Heart left ventricle (tissue), 16 donors: ENCODE data around the gene FSTL4. TPM values are rescaled to one million over a fixed set of nuclear protein-coding genes. Genes with fewer than 3 reads are reported as not detected.

Experiments used
- ATAC-seq, 4 donors: fragments of 200-7000 bp; cut with Tn5 transposase; one replicate each; pipeline ENCODE4 v1.9.1; 2020 to 2022; ENCODE audit warnings: moderate library complexity in 4 of 4, mild to moderate bottlenecking in 3 of 4, moderate number of reproducible peaks in 1 of 4
- DNase-seq, 5 donors: peaks; one replicate each; pipeline ENCODE4 v3.0.0-alpha.2; 2020
- H3K27ac ChIP-seq, 12 donors: fragments of 200-600 bp; sonication (generic) in 4 of 12; one replicate each; pipeline versions ENCODE4 v1.5.0 to v1.8.0; 2016 to 2022; ENCODE audit warnings: mild to moderate bottlenecking in 2 of 12
- H3K27me3 ChIP-seq, 9 donors: fragments of 200-600 bp; sonication (generic) in 2 of 9; one replicate each; pipeline versions ENCODE4 v1.5.1 to v1.8.0; 2016 to 2022; ENCODE audit warnings: mild to moderate bottlenecking in 3 of 9
- H3K36me3 ChIP-seq, 9 donors: fragments of 200-600 bp; sonication (generic) in 2 of 9; one replicate each; pipeline versions ENCODE4 v1.5.0 to v1.8.0; 2018 to 2022; ENCODE audit warnings: mild to moderate bottlenecking in 2 of 9
- H3K4me1 ChIP-seq, 12 donors: fragments of 200-600 bp; sonication (generic) in 4 of 12; one replicate each; pipeline versions ENCODE4 v1.5.0 to v1.8.0; 2016 to 2022; ENCODE audit warnings: mild to moderate bottlenecking in 3 of 12
- H3K4me3 ChIP-seq, 12 donors: fragments of 200-600 bp; sonication (generic) in 4 of 12; one replicate each; pipeline versions ENCODE4 v1.5.0 to v1.8.0; 2017 to 2022; ENCODE audit warnings: mild to moderate bottlenecking in 9 of 12, moderate library complexity in 4 of 12
- H3K9me3 ChIP-seq, 12 donors: fragments of 200-600 bp; sonication (generic) in 4 of 12; one replicate each; pipeline versions ENCODE4 v1.5.0 to v1.8.0; 2016 to 2022; ENCODE audit warnings: mild to moderate bottlenecking in 1 of 12
- POLR2A ChIP-seq, 2 donors: fragments of 450-650 bp; IDR thresholded peaks; one replicate each; pipeline ENCODE4 v1.6.1; 2017; ENCODE audit warnings: antibody characterized with exemption in 2 of 2, mild to moderate bottlenecking in 2 of 2, moderate library complexity in 2 of 2
- WGBS, 4 donors: extraction: QIAGEN DNeasy Blood & Tissue Kit in 2 of 4; methylation state at CpG; one replicate each; pipeline versions ENCODE4 v1.1.5 to v1.1.7; 2013 to 2018; 5-methylcytosine and 5-hydroxymethylcytosine counted together
- intact Hi-C, 10 donors: fragments of 100-400 bp; cut with DNase I; formaldehyde crosslinking; loops; one replicate each; pipeline versions ENCODE4 v1.11.1 to v1.14.2; 2022
- polyA plus RNA-seq, 2 donors: library from polyadenylated mRNA; stranded (reverse); fragments of 200-250 nt; gene quantifications; one replicate each; pipeline ENCODE4 v1.2.3, GENCODE V29; 2013
- total RNA-seq, 9 donors: library from RNA; depleted of rRNA in 2 of 9; stranded (reverse); fragments of >200 nt in 2 of 9; fragmentation: NEBNext Ultra II Directional in 3 of 9; extraction: Animal tissue kit (Norgen Biotek cat#: 25700) in 3 of 9; gene quantifications; one replicate each; pipeline versions ENCODE4 v1.1.0 to v1.2.4, GENCODE V29; 2016 to 2023
- TF ChIP-seq, protein P1 (sequence below), 12 donors: fragments of 200-600 bp; sonication (generic) in 4 of 12; IDR thresholded peaks; one replicate each; pipeline versions ENCODE4 v1.5.0 to v1.8.0; 2018 to 2022; ENCODE audit warnings: antibody characterized with exemption in 12 of 12, mild to moderate bottlenecking in 5 of 12
- donor health status: ischemic (EF 13 %, LVEDD 7.1; RV severe dilation, severe dysfunction).
- donor health status: healthy with polysubstance abuse.
- donor health status: DM: no; HTN: yes; CAD: no.
- donor health status: DM: no; HTN: no; CAD: no.
- donor health status: ischemic (EF 25% LVEDD 6.9; RV normal size, moderate dysfunction).
- donor health status: ischemic (EF 25% LVEDD 5.7; RV mildly dilated, moderate dysfunction).
- donor health status: healthy.
- donor health status: DM: yes; HTN: yes; CAD: no.
- donor health status: ischemic (EF 35%, LVEDD 5.7; RV mildly dilated, moderate dysfunction).
- donor health status: nonischemic (EF 11% LVEDD 7.7; RV severe dilation, severe dysfunction).
- donor health status: DM: yes; HTN: yes; CAD: no.
- donor health status: PGD.
- donor health status: ischemic (EF 29% LVEDD 5.4; RV normal size, mild dysfunction).
- donor health status: nonischemic (EF 23%, LVEDD 6.1; RV moderate dilation, normal function).

Gene FSTL4
- total and polyA plus RNA-seq, 11 donors, result 0.01 to 0.39 (median 0.17) TPM; not detected in 6

DNA sequence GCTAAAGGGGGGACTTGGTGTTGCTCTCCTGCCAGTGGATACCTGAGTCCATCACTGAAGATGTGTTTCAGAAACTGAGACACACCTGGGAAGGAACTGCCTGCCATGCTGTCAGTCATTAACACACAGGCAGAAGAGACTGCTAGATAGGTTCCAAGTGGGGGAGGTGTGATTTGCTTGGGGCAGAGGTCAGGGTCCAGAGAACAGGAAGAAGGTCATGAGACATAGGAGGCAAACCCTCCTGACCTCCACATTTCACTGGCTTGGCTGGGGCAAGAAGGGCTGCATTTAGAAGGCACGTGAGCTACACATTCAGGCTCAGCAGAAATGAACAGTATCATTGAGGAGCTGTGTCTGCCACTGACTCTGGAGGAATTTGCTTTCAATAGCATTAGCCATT, 344.7 kb downstream of the FSTL4 start:
- H3K4me1 ChIP-seq, result no peaks in the 10 kb centered on the region
- intact Hi-C loops, result no loop called here
- WGBS, 4 donors, result 45 to 79% (median 66%) methylated on average over 1 of the region's 1 CpG
- peaks cover 0 to 7% (median 0%) of the 10 kb centered on the region in 9 donors for H3K27me3 ChIP-seq
- no peak overlapping the region for H3K27ac ChIP-seq
- no peaks in the 10 kb centered on the region for H3K36me3 ChIP-seq
- no peaks in the 10 kb centered on the region for H3K9me3 ChIP-seq
- H3K4me3 ChIP-seq, result no peak overlapping the region
- ATAC-seq (no peak), DNase-seq (no peak)
- no peak for TF ChIP-seq POLR2A (IDR thresholded peaks at IDR 0.05)
- TF ChIP-seq, protein P1, sequence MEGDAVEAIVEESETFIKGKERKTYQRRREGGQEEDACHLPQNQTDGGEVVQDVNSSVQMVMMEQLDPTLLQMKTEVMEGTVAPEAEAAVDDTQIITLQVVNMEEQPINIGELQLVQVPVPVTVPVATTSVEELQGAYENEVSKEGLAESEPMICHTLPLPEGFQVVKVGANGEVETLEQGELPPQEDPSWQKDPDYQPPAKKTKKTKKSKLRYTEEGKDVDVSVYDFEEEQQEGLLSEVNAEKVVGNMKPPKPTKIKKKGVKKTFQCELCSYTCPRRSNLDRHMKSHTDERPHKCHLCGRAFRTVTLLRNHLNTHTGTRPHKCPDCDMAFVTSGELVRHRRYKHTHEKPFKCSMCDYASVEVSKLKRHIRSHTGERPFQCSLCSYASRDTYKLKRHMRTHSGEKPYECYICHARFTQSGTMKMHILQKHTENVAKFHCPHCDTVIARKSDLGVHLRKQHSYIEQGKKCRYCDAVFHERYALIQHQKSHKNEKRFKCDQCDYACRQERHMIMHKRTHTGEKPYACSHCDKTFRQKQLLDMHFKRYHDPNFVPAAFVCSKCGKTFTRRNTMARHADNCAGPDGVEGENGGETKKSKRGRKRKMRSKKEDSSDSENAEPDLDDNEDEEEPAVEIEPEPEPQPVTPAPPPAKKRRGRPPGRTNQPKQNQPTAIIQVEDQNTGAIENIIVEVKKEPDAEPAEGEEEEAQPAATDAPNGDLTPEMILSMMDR (IDR thresholded peaks at IDR 0.05), result no peak

DNA sequence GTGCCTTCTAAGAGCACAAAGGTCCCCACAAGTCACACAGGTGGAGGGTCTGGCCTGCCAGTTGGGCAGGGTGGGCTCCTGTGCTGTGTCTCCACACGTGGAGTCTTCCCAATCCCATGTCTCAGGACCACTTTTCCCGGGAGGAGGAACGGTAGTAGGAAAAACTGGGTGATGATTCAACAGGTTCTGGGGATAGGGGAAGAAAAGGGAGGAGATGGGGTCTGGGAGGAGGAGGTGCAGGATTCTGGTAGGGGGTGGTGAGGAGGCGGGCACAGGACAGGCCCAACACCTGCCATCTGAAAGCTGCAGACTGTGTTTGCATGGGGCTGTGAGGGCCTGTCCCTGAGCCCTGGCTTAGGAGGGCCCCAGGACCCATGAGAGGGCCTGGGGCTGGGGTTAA, 345.4 kb downstream of the FSTL4 start:
- Histone ChIP-seq H3K4me1 (no peaks in the 10 kb centered on the region), H3K36me3 (no peaks in the 10 kb centered on the region), H3K27me3 (peaks cover 0 to 7% (median 0%) of the 10 kb centered on the region in 9 donors), H3K27ac (no peak overlapping the region), H3K4me3 (no peak overlapping the region), H3K9me3 (no peaks in the 10 kb centered on the region)
- intact Hi-C loops, result no loop called here
- TF ChIP-seq, protein P1 (IDR thresholded peaks at IDR 0.05), result no peak
- no peak for TF ChIP-seq POLR2A (IDR thresholded peaks at IDR 0.05)
- DNase-seq (no peak), ATAC-seq (no peak)
- WGBS, 4 donors, result 85 to 89% (median 88%) methylated on average over 4 of the region's 4 CpGs

DNA sequence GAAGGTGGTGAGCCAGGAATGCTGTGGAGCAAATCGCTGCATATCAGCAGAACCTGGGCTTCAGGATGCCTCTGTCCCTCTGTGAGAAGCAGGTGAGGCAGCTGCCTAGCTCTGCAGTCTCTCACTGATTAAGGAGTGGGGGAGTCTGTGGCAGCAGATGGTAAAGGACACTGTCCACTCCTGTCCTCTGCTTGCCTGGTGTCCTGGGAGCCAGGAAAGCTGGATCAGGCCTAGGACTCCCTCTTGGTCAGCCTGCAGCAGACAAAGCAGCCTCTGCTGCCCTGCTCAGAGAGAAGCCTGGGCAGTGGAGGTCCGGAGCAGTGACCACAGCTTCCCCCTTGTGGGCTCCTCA, 345.8 kb downstream of the FSTL4 start:
- DNase-seq, result no peak
- H3K9me3 ChIP-seq, result no peaks in the 10 kb centered on the region
- TF ChIP-seq, protein P1 (IDR thresholded peaks at IDR 0.05), result no peak
- no peaks in the 10 kb centered on the region for H3K4me1 ChIP-seq
- H3K27ac ChIP-seq, result no peak overlapping the region
- H3K36me3 ChIP-seq, result no peaks in the 10 kb centered on the region
- H3K4me3 ChIP-seq, result no peak overlapping the region
- whole genome bisulfite sequencing, 4 donors, result 65 to 82% (median 73%) methylated on average over 2 of the region's 2 CpGs
- H3K27me3 ChIP-seq, result peaks cover 0 to 7% (median 0%) of the 10 kb centered on the region in 9 donors
- no peak for ATAC-seq
- intact Hi-C loops, result no loop called here

DNA sequence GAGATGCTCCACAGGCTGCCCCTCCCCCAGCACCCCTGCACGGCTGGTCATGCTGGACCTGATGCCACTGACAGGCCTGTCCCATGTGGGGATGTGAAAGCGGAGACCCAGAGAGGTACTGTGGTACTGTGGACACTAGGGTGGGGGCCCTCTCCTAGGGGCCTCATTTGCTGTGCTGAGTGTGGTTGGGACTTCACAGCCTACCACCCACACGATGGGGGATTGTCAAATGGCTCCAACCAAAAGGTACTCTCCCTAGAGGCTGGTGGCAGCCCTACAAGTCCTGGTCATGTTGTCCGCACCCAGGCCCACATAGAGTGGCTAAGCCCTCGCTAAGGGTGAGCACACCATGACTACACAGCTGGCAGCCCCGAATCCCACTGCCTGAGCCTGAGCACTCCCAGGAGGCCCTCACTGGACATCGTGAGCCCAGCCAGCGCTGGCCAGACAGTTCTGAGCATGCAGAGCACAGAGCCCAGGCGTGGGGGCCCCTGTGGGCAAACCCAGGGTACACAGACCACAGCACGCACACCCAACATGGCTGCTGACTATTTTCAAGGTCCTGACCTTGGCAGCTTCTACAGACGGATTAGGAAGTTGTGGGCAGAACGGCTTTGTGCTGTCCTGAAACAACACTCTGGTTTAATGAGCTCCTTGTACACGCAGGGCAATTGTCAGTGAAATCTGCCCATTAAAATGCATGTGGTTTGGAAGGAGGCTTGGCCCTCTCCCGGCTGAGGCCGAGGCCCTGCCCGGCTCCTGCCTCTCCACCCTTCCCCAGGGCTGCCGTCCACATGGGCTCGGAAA, 346.4 kb downstream of the FSTL4 start:
- TF ChIP-seq, protein P1 (IDR thresholded peaks at IDR 0.05), result no peak
- no peak for TF ChIP-seq POLR2A (IDR thresholded peaks at IDR 0.05)
- 72 to 82% (median 75%) methylated on average over 13 to 18 of the region's 18 CpGs for WGBS, 4 donors
- intact Hi-C loops, result no loop called here
- Histone ChIP-seq H3K27ac (no peak overlapping the region), H3K36me3 (no peaks in the 10 kb centered on the region), H3K4me3 (no peak overlapping the region), H3K4me1 (no peaks in the 10 kb centered on the region), H3K27me3 (peaks cover 0 to 7% (median 0%) of the 10 kb centered on the region in 9 donors), H3K9me3 (no peaks in the 10 kb centered on the region)
- ATAC-seq (no peak), DNase-seq (no peak)
